ENCODE data around the gene HIPK2.

DNA sequence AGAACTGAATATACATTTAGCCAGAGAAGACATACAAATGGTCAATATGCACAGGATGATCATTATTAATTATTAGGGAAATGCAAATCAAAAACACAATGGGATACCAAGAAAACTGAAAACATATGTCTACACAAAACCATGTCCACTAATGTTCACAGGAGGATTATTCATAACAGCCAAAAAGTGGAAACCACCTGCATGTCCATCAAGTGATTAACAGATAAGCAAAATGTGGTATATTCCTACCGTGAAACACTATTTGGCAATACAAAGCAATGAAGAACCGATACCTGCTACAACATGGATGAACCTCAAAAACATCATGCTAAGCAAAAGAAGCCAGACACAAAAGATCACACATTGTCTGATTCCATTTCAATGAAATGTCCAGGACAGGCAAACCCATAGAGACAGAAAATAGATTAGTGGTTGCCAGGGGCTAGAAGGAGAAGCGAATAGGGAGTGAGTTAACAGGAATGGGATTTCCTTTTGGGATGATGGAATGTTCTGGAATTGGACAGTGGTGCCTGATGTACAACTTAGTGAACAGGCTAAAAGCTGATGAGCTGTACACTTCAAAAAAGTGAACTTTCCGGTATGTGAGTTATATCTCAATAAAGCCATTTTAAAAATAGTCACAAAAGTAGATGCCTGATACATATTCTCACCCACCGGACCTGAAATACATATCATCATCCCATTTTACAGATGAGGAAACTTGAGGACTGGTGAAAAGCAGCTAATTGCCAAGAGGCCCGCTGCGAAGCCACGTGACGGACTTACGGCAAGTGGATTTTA is 33.6 kb downstream of the HIPK2 start:
- TF ChIP-seq EZH2 (IDR thresholded peaks at IDR 0.05; ENCODE audit: low read depth) = no peak
- TF ChIP-seq, protein P1, sequence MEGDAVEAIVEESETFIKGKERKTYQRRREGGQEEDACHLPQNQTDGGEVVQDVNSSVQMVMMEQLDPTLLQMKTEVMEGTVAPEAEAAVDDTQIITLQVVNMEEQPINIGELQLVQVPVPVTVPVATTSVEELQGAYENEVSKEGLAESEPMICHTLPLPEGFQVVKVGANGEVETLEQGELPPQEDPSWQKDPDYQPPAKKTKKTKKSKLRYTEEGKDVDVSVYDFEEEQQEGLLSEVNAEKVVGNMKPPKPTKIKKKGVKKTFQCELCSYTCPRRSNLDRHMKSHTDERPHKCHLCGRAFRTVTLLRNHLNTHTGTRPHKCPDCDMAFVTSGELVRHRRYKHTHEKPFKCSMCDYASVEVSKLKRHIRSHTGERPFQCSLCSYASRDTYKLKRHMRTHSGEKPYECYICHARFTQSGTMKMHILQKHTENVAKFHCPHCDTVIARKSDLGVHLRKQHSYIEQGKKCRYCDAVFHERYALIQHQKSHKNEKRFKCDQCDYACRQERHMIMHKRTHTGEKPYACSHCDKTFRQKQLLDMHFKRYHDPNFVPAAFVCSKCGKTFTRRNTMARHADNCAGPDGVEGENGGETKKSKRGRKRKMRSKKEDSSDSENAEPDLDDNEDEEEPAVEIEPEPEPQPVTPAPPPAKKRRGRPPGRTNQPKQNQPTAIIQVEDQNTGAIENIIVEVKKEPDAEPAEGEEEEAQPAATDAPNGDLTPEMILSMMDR (conservative IDR thresholded peaks at IDR 0.05) = no peak
